Limb (tissue), 2 donors: ENCODE data around the gene SNHG17.

Experiments
- DNase-seq, 2 donors: peaks; one replicate each; pipeline ENCODE4 v3.0.0-alpha.2; 2016; ENCODE audit errors: extremely low spot score in 2 of 2

Gene SNHG17

GRCh38 chr20:38373898-38374297 is 61.2 kb downstream of the SNHG17 start:
- no peak for DNase-seq

GRCh38 chr20:38373231-38373867 is 61.8 kb downstream of the SNHG17 start:
- DNase-seq, result no peak

- no peak for DNase-seq
These were observed 62.3 kb downstream of the SNHG17 start for GRCh38 chr20:38372806-38373205.
